ENCODE measurements around the gene CCDC196. TPM values are rescaled to one million over a fixed set of nuclear protein-coding genes. Genes with fewer than 3 reads are reported as not detected.

CCDC196 gene
- total and polyA plus RNA-seq, 2 of the 4 experiments (the other 2 are of a cell fraction), result not detected

GRCh38 chr14:66508547-66508845, 22.3 kb downstream of the CCDC196 start (continued):
- TF ChIP-seq, protein P1, sequence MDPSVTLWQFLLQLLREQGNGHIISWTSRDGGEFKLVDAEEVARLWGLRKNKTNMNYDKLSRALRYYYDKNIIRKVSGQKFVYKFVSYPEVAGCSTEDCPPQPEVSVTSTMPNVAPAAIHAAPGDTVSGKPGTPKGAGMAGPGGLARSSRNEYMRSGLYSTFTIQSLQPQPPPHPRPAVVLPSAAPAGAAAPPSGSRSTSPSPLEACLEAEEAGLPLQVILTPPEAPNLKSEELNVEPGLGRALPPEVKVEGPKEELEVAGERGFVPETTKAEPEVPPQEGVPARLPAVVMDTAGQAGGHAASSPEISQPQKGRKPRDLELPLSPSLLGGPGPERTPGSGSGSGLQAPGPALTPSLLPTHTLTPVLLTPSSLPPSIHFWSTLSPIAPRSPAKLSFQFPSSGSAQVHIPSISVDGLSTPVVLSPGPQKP (IDR thresholded peaks at IDR 0.05; ENCODE audit: borderline replicate concordance, low read depth, low read length), result no peak
- TF ChIP-seq, protein P2, sequence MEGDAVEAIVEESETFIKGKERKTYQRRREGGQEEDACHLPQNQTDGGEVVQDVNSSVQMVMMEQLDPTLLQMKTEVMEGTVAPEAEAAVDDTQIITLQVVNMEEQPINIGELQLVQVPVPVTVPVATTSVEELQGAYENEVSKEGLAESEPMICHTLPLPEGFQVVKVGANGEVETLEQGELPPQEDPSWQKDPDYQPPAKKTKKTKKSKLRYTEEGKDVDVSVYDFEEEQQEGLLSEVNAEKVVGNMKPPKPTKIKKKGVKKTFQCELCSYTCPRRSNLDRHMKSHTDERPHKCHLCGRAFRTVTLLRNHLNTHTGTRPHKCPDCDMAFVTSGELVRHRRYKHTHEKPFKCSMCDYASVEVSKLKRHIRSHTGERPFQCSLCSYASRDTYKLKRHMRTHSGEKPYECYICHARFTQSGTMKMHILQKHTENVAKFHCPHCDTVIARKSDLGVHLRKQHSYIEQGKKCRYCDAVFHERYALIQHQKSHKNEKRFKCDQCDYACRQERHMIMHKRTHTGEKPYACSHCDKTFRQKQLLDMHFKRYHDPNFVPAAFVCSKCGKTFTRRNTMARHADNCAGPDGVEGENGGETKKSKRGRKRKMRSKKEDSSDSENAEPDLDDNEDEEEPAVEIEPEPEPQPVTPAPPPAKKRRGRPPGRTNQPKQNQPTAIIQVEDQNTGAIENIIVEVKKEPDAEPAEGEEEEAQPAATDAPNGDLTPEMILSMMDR (conservative IDR thresholded peaks at IDR 0.05; ENCODE audit: low read depth, low read length), result no peak
